NCI-H2227 treated with DMSO at 0.1 percent for 48 hours (cell line): Measurements from ENCODE around the gene IL31RA.

ENCODE experiments used
- DNase-seq: peaks from one replicate; lab custom pipeline; 2025; lab: John Stamatoyannopoulos, UW

Gene IL31RA

DNA sequence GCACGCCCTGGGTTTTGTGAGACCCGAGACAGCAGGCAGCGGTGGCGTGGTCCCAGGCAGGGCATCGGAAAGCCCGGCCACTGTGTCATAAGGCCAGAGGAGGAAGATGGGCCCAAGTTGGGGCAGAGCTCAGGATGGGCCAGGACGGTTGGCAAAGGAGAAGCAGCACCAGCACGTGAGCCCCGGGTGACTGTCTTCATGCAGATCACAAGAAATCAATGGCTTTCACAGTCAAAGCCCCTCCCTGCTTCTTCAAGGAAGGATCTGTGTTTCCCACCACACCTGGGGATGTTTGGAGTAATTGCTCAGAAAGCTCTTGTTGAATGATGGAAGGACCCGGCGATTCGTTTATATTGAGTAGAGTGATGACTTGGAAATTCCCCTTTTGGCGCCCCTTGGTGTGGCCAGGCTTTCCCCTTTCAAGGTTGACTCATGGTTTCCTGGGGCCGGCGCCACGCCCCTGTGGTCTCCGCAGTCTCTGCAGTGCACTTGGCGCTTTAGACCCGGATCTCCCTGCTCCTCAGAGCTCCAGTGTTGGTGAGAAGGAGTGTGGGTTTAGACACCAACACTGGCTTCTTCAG is 52.1 kb downstream of the IL31RA start:
- DNase-seq = no peak

DNA sequence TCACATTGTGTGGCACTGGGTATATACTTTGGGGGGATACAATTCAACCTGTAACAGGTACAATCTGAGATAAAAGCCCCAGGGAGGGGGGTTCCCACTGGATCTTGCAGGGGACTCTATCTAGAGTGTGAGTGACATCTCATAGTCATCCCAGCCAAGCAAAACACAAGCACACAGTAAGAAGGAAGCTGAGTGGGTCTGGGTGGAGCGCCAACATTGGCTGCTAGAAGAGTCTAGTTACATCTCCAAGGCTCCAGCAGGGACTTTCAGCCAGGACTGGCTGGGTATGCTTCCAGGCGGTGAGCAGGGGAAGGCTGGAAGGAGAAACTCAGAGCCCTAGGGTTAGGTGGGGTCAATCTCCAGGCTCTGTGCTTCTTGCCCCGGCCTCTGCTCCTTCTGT is 53.0 kb downstream of the IL31RA start:
- no peak for DNase-seq

DNA sequence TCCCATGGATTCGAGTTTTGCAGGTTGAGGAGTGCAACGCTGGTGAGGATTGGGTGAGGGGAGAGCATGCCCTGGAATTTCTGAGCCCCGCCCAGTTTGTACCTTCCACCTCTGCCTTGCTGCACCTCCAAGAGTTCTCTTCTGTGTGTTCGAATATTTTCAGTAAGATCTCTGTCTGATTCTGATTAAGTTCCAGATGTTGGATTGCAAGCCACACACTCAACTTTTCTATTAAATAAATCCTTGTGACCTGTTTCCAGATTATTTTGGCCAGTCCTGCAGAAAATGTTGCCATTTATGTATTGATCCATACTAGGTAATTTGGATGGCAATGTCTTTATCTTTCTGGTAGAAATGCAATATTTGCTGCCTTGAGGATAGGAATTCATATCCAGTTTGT is 54.1 kb downstream of the IL31RA start:
- DNase-seq = no peak

DNA sequence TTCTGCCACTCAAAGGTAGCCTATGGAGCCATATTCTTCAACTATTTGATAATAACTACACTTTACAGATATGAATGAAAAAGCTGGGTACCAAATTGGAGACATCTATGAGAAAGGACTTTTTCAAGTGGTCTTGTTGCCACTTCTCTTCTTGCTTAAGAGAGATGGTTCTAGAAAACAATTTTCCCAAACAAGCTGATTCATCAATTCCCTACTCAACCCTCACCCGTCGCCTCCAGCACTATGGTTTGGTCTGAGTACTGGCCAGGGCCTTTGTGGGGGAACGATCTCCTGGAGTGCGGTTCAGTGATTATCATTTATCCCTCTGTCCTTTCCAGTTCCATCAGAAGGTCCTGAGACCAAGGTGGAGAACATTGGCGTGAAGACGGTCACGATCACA is 56.8 kb downstream of the IL31RA start:
- DNase-seq = no peak

DNA sequence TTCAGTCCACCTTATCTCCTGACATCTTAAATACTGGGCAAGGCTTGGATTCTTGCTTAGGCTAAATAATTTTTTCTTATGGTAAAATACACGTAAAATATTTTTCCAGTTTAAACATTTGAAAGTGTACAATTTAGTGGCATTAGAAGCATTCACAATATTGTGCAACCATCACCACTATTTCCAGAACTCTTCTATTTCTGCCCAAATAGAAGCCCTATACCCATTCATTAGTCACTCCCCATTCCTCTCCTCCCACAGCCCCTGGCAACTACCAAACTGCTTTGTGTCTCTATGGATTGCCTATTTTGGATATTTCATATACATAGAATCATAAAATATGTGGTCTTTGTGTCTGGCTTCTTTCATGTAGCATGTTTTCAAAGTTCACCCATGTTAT is 57.6 kb downstream of the IL31RA start:
- DNase-seq = no peak

DNA sequence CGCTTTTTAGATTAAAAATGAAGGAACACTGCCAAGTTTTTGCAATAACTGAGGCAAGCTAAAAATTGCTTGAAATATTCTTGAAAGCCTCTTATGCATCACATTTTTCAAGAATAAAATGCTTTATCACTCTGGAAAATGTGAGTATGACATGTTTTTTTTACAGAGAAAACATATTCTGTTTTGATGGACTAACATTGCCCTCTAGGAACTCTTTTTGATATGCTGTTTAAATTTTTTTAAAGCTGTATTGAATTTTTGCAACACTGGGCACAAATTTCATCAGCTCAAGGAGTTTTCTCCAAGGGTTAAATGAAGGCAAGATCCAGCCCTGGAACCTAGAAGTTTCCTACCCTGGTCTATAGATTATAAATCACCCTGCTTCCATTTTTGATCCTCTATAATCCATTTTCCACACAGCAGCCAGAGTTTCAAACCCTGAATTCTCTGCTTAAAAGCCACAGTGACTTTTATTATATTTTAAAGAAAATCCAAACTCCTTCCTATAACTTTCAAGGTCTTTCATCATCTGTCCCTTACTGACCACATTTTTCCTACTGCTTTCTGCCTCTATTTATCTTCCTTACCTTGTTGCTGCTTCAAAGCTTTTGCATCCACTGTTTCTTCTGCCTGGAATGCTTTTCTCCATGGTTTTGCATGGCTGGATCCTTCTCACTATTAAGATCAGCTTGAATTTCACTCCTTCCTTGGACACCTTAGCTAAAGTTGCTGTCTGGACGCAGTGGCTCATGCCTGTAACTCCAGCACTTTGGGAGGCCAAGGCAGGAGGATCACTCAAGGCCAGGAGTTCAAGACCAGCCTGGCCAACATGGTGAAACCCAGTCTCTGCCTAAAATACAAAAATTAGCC is 60.9 kb downstream of the IL31RA start:
- DNase-seq = no peak

DNA sequence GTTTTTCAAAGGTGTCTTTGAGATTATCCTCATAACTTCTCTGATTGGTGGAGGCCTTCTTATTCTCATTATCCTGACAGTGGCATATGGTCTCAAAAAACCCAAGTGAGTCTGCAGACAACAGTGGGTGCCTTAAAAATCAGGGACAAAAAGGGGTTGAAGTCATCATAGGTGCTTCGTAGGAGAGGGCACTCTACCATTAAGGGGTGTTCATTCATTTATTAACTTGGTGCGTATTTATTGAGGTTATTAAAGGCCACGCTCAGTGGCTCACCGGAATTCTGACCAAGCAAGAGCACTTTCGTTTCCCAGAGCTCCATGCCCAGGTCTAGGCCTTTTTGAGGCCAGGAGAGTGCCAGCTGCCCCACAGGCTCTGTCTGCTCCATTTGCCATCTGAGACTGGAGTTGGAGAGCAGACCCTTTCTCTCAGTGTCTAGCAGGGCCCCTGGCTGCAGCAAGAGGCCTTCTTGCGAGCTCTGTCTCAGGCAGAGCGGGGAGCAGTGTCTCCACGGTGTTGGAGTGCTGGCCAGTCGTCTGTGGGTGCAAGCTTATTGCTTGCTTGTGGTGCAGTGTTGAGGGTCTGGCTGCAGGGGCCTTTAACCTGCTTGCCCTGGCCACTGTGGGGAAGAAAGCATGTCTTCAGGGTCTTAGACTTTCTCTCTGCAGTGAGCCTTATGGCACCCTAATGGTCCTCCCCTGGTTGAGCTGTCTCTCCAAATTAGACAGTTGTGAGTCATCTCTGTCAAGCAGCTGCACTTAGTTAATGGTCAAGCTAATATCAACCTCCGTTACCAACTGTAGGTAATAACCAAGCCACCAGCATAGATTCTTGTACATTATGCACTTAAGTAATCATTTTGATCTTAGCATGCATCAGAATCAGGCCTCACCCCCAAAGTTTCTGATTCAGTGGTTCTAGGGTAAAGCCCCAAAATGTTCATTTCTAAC is 62.6 kb downstream of the IL31RA start:
- DNase-seq = no peak

DNA sequence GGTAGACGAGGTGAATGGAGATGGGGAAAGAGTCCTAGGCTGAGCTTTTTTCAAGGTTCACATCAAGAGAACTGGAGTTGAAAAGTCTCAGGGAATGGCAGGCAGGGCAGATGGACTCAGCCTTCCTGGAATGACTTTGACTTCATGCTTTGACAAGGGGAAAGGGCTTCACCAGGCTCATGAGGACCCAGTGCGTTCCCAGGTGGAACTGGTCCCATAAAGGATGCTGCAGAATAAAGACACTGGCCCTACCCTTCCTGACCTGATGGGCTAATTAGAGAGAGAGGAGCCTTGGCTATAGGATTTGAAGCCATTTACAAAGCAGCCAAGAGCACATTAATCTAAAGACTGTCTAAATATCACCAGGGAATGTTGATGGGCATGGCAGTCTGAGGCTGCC is 63.8 kb downstream of the IL31RA start:
- DNase-seq = no peak

DNA sequence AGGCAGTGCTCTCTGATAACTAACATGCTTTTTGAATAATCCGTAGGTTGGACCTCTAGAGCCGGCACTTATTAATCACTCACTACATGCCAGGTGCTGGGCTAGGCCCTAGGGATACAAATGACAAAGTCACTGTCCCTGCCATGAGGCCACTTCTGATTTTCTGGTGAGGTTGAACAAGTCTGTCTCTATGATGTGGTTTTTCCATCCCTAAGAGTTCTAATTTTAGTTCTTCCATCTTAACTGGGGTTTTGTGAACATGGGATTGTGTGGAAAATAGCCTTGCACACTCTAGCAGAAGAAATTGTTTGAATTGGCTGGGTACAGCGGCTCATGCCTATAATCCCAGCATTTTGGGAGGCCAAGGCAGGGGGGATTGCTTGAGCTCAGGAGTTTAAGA is 64.6 kb downstream of the IL31RA start:
- no peak for DNase-seq

DNA sequence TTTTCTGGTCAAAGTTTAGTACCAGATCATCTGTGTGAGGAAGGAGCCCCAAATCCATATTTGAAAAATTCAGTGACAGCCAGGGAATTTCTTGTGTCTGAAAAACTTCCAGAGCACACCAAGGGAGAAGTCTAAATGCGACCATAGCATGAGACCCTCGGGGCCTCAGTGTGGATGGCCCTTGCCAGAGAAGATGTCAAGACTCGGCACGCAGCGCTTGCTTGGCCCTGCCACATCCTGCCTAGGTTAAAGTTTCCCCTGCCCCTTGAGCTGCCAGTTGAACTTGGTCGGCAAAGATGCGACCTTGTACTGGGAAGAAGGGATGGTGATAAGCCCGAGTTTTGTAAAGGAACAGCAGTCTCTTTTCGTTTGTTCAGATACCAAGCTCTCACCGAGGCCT is 65.8 kb downstream of the IL31RA start:
- no peak for DNase-seq

DNA sequence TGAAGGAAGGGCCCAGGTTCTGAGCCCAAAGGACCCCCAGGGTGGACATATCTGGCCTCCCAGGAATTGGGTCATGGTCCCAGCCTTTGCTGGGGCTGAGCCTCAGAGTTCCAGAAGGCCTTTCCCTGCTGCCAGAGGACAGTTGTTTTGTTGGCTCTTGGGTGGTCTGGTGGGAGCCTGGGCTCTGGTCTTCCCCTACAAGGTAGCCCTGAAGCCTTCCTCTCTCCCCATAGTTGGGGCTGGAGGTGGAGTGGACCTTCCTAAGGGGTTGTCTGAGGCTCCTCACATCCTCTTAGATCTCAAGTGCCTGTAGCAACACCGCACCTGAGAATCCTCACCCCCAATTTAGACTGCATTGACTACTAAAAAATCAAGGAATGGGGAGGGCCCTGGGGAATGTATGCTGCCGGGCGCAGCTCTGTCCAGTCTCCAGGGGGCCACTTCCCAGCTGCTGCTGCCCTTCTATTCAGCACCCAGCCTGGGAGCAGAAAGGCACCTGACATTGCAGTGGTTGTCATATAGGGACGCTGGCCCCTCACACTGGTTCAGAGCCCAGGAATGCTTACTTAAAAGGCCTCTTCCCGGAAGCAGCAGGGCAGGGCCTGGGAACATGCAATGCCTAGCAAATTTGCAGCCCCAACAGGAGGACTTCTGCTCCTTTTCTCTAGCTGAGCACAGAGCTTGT is 66.4 kb downstream of the IL31RA start:
- no peak for DNase-seq

DNA sequence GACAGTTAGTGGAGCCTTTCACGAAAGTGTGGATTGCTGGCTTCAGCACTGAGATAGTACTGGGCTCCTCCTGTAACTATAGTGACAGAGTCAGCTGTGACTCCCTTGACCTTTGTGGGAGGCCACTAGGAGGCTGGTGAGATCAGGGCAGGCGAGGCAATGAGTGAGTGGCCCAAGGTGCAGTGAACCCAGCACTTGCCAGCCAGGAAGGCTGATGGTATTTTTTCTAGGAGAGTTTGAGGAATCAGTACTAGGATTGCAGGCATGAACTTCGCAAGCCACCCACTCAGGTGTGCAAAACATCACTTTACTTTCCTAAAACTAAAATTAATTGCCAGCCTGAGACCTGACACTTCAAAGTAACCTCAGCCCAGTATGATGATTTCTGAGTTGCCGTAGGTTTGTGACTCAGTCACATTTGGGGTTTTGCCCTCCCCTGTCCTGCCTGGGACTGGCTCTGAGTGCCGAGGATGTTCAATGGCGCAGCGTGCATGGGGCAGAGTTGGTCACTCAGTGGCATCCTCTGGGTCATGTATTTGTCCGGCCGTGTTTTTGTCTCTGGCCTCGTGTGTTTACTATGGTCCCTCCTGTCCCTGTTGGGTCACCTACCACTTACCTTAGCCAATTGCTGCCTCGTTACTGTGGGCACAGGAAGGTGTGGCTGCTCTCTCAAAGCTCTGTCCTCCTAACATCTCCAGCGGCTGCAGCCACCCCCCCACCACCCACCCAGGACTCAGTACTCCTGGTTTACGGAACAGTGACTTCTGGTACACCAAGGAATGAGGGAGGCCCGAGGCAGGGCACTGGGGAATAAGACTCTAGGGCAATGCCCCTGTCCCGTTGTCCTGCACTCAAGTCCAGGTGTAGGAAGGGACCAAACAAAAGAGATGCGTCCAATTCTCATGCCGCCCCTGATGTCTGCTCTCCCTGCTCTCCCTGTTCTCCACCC is 67.2 kb downstream of the IL31RA start:
- no peak for DNase-seq

DNA sequence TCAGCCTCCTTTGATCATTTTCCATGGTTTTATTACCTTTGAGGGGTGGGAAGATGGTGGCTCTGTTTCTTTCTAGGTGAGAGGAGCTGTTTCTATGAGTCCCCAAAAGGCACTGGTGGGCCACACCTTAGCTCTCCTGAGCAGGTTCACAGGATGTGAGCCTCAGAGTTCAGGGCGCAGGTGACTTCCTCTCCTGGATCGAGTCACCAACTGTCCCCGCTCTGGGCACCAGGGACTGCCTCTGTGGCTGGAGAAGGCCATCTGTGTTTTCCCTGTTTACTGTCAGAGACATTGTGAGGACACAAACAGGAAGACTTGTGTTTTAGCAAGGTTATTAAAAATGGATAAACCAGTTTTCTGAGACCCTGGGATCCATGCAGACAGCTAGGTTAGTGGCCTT is 68.5 kb downstream of the IL31RA start:
- DNase-seq = no peak

DNA sequence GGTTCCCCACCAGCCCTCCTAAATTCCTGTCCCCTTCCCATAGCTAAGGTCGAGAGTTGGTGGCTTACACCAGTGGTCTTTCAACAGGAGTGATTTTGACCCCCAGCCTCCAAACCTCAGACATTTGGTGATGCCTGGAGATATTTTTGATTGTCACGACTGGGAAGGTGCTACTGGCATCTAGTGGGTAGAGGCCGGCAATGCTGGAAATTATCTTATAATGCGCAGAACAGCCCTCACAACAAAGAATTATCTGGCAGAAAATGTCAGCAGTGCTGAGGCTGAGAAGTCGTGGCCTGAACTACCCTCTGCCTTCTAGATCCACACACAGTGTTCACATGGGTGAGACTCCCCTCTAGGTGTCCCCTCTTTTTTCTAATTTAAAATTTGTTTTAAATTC is 69.6 kb downstream of the IL31RA start:
- DNase-seq = no peak

DNA sequence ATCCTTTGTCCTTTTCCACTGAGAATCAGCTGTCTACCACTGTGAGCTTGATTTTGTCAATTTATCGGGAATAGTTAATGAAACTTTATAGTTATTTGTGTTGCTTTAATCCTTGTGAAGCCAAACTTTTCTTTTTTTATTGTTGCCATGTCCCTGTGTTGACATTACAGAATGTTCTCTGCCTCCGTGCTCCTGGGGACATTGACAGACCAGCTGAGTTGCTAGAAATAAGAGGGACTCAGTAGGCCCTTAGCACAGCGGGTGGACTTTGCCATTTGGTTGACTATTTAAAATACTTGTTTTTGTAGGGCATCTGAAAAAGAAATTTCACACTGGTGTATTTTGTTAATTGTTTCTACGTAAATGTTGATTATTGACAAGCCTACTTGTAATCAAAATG is 70.5 kb downstream of the IL31RA start:
- DNase-seq = no peak

DNA sequence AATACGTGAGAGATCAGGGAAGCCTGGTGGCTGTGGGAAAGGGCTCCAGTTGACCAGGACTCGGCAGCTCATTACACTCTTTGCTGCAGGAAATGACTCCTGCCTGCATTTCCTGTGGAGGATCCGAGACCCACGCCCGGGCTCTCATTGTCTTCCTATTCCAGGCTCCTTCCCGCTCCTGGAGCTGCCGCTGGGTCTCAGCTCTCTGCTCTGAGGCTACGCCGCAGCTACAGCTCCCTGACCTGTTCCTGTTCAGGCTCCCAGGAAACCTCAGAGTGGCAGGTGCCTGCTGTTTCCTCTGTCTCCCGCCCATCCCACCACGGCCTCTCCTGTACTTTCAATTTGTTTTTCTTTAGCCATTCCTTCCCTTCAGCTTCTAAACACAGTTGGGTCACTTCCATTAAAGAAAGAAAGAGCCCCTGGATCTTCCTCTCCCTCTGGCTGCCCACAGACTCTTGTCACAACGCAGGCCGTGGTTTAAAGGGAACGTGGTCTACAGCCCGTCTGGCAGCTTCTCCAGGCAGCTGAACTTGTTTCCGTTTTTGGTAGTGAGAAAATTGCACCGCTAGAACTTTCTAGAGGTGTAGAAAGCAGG is 72.1 kb downstream of the IL31RA start:
- no peak for DNase-seq

DNA sequence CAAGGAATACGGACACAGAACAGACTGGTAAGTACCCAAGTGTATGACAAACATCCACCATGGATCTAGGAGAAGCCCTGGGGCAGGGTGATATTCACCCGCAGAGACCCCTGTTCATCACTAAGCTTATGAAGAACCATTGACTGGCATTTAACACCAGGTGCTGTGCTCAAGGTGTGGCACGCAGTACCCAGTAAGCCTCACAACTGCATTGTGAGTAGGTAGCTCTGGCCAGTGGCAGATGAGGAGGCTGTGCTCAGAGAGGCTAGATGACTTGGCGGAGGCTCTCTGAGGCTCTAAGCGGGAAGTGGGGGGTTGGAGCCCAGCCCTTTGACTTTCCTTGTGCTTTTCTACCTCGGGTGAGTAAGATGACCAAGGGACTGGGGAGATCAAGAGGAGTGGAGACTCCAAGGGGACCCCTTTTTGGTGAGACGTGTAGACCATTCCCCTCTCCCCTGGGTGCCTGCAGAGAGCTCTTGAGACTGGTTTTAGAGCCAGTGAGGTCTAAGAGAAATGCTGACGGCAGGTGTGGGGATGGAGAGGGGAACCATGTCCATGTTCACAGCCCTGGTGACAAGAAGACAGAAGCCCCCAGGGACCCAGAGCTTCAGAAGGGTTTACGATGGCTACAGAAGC is 72.8 kb downstream of the IL31RA start:
- DNase-seq = no peak

DNA sequence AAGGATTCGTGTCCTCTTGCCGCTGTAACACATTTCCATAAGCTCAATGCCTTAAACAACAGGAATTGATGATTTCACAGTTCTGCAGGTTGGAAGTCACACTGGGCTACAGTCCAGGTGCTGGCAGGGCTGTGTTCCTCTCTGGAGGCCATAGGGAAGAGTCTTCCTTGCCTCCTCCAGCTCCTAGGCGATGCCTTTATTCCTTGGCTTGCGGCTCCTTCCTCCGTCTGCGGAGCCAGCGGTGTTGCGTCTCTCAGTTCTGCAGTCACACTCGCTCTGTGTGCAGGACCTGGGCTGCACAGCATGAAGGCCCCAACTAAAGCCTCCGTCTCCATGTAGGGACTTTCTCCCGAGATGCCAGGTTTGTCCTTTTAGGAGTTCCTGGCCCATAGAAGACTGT is 73.6 kb downstream of the IL31RA start:
- no peak for DNase-seq

DNA sequence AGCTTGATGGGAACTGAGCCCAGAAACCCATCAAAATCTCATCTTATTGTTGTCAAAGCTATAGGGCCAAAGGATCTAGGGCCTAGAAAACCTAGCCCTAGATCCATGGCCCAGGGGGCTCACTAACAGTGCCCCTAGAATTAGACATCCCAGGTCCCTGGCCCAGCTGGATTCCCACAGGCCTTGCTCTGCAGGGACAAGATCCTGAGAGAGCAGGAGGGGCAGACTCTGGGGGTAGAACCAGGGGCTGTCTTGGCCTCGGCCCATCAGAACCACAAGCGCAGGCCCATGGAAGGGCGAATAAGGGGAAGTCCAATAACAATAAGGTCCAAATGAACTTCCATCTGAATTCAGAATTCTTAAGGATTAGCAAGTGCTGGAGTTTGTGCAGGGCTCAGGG is 74.0 kb downstream of the IL31RA start:
- DNase-seq = no peak

DNA sequence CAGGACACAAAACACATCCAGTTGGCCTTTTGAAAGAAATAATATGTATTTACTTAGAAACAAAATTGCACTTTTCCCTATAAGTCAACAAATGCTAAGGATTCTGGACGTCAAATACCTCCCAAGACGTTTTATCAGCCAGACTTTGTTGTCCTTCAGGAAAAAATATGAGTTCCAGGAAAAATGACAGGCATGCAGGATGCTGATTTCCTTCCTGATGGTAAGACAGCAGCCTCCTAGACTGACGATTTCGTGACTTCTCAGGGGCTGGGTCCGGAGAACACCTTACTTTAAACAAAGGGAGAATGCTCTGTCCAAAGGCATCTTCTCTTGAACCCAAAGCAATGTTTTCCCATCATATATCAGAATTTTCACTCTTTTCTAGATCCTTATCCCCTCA is 74.6 kb downstream of the IL31RA start:
- no peak for DNase-seq
